GM18517 (cell line): ENCODE data around the gene S100A1.
"Not testable (repeated sequence)": the region's sequence is repeated elsewhere in the genome, so short reads cannot be mapped to it uniquely, and the experiment has no call there.

Source experiments
- ATAC-seq: cut with Tn5 transposase; IDR thresholded peaks from one replicate; pipeline ENCODE4 v1.9.1; 2021; ENCODE audit warnings: mild to moderate bottlenecking, moderate library complexity; ENCODE audit not compliant: unreplicated experiment

S100A1 gene

GRCh38 chr1:153651771-153652170 lies 23.5 kb downstream of the S100A1 start:
- ATAC-seq = no peak

- no peak for ATAC-seq
Measured at GRCh38 chr1:153652805-153653500, 24.7 kb downstream of the S100A1 start.

- ATAC-seq = no peak
Measured at GRCh38 chr1:153655333-153655732, 27.1 kb downstream of the S100A1 start.

- ATAC-seq = peak; percentile 83
Measured at GRCh38 chr1:153658400-153659174, 30.4 kb downstream of the S100A1 start, which contains the start of gene SNAPIN. SNAPIN (plus strand) TSS chr1:153658703; CDS start chr1:153658744, 41 bp downstream.

GRCh38 chr1:153659175-153659534 lies 30.9 kb downstream of the S100A1 start:
- no peak for ATAC-seq

GRCh38 chr1:153659656-153660055 lies 31.4 kb downstream of the S100A1 start:
- ATAC-seq = no peak

- no peak for ATAC-seq
Measured at GRCh38 chr1:153661111-153661708, 33.0 kb downstream of the S100A1 start.

- ATAC-seq = no peak
Measured at GRCh38 chr1:153662269-153662668, 34.0 kb downstream of the S100A1 start.

GRCh38 chr1:153663211-153663610 lies 35.0 kb downstream of the S100A1 start:
- no peak for ATAC-seq

- ATAC-seq = no peak
Measured at GRCh38 chr1:153667439-153667838, 39.2 kb downstream of the S100A1 start.

GRCh38 chr1:153668672-153669071 lies 40.4 kb downstream of the S100A1 start:
- not testable (repeated sequence) for ATAC-seq

- no peak for ATAC-seq
Measured at GRCh38 chr1:153669606-153670005, 41.4 kb downstream of the S100A1 start.

- ATAC-seq = no peak
Measured at GRCh38 chr1:153670257-153670858, 42.1 kb downstream of the S100A1 start.

GRCh38 chr1:153670859-153671627 lies 42.8 kb downstream of the S100A1 start, which contains the start of gene ILF2:
ILF2 (minus strand) TSS chr1:153670993; CDS start chr1:153670922, 71 bp downstream.
- ATAC-seq = peak; percentile 96

- ATAC-seq = not testable (repeated sequence)
Measured at GRCh38 chr1:153671628-153672353, 43.6 kb downstream of the S100A1 start.

GRCh38 chr1:153673511-153673910 lies 45.3 kb downstream of the S100A1 start:
- no peak for ATAC-seq

- no peak for ATAC-seq
Measured at GRCh38 chr1:153677718-153678518, 49.7 kb downstream of the S100A1 start.

GRCh38 chr1:153678519-153679336 lies 50.5 kb downstream of the S100A1 start, which contains the start of gene NPR1:
NPR1 (plus strand) TSS chr1:153678688; CDS start chr1:153679109, 421 bp downstream.
- ATAC-seq = no peak
